Measurements from ENCODE around the gene TIMM29. TPM values are rescaled to one million over a fixed set of nuclear protein-coding genes. Genes with fewer than 3 reads are reported as not detected.

Gene TIMM29
- total and polyA plus RNA-seq, 3 donors from 2014 or later, result 20.2 to 45.7 (median 40.9) TPM

DNA sequence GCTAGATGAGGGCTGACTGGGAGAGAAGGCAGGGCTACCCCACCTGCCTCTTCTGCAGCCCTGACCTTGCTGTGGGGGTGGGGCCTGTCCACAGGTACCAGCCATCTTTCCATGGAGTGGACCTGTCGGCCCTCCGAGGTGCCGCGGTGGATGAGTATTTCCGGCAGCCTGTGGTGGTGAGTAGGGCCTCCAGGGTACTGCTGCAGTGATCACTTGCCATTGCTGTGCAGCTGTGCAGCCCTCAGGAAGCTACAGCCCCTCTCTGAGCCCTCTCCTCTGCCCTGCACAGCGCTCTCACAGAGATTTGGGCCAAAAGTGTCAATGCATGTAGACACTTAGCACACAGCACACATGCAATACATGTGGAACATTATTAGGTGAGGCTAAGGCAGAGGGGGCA is 12.0 kb upstream of the TIMM29 start:
- H3K4me3 ChIP-seq, result no peak overlapping the region
- no peaks in the 10 kb centered on the region for H3K36me3 ChIP-seq (ENCODE audit: low read depth, missing control alignments)
- 96 to 100% methylated on average over 2 to 6 of the region's 6 CpGs for WGBS, 2 donors
- no peaks in the 10 kb centered on the region for H3K27me3 ChIP-seq
- no peaks in the 10 kb centered on the region for H3K4me1 ChIP-seq
- no peak overlapping the region for H3K27ac ChIP-seq
- no peak for TF ChIP-seq POLR2A (IDR thresholded peaks at IDR 0.05)
- TF ChIP-seq, protein P1, sequence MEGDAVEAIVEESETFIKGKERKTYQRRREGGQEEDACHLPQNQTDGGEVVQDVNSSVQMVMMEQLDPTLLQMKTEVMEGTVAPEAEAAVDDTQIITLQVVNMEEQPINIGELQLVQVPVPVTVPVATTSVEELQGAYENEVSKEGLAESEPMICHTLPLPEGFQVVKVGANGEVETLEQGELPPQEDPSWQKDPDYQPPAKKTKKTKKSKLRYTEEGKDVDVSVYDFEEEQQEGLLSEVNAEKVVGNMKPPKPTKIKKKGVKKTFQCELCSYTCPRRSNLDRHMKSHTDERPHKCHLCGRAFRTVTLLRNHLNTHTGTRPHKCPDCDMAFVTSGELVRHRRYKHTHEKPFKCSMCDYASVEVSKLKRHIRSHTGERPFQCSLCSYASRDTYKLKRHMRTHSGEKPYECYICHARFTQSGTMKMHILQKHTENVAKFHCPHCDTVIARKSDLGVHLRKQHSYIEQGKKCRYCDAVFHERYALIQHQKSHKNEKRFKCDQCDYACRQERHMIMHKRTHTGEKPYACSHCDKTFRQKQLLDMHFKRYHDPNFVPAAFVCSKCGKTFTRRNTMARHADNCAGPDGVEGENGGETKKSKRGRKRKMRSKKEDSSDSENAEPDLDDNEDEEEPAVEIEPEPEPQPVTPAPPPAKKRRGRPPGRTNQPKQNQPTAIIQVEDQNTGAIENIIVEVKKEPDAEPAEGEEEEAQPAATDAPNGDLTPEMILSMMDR (IDR thresholded peaks at IDR 0.05), result no peak
- H3K9me3 ChIP-seq, result no peaks in the 10 kb centered on the region
- DNase-seq, result no peak
- intact Hi-C loops (cut with DNase I; ENCODE audit: low total_unique reads), result no loop called here

DNA sequence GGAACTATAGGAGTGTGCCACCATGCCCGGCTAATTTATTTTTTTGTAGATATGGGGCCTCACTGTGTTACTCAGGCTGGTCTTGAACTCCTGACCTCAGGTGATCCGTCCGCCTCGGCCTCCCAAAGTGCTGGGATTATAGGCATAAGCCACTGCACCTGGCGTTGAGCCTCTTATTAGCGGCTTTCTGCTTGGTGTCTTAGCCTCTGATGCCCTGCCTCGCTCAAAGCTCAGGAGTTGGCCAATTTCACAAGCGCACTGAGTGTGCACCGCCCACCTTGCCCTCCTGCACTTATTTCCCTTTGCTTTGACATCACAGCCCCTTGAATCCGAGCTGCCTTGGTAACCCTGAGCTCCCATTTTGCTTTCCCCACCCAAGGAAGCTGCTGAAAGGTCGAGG is 10.3 kb upstream of the TIMM29 start:
- no peaks in the 10 kb centered on the region for H3K36me3 ChIP-seq (ENCODE audit: low read depth, missing control alignments)
- H3K4me1 ChIP-seq, result no peaks in the 10 kb centered on the region
- DNase-seq, result no peak
- no peak overlapping the region for H3K4me3 ChIP-seq
- no peaks in the 10 kb centered on the region for H3K9me3 ChIP-seq
- TF ChIP-seq, protein P1 (IDR thresholded peaks at IDR 0.05), result no peak
- TF ChIP-seq POLR2A (IDR thresholded peaks at IDR 0.05), result no peak
- intact Hi-C loops (cut with DNase I; ENCODE audit: low total_unique reads), result no loop called here
- 91% methylated on average over 11 of the region's 11 CpGs for WGBS, 2 donors
- H3K27me3 ChIP-seq, result no peaks in the 10 kb centered on the region
- H3K27ac ChIP-seq, result no peak overlapping the region

DNA sequence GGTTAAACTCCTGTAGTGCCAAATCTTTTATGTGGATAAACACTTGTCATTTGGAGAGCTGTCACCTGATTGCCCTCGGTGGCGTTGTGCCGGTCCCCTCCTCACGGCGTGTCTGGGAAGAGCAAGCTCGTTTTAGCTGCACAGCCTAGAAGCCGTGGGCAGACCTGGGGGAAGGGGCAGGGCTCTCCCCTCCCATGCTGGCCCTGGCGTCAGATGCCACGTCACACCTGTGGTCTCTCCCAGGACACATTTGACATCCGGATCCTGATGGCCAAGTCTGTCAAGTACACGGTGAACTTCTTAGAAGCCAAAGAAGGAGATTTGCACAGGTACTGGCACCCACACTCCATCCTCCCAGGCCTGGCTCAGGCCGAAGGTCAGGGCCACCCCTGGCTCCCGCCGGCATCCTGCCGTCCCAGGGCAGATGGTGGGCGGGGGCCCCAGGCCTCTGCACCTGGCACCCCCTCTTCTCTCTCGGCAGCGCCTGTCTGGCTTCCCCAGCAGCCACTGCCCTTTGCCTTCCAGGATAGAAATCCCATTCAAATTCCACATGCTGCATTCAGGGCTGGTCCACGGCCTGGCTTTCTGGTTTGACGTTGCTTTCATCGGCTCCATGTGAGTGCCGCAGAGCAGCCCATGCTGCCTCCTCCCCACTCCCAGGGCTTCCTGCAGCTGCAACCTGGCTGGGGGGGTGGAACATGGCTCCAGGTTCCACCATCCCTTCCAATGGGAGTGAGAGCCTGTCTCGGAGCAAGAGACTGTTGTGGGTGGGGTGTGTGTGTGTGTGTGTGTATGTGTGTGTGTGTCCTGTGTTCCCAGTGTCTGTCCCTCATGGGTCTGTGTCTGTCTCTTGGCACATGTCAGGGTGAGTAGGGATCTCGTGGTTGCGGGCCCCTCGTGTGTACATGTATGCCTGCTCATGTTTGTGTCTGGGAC is 9.0 kb upstream of the TIMM29 start:
- 75 to 90% methylated on average over 11 to 26 of the region's 26 CpGs for whole genome bisulfite sequencing, 2 donors
- Histone ChIP-seq H3K36me3 (ENCODE audit: low read depth, missing control alignments) (no peaks in the 10 kb centered on the region), H3K4me1 (no peaks in the 10 kb centered on the region), H3K4me3 (no peak overlapping the region), H3K27me3 (no peaks in the 10 kb centered on the region), H3K9me3 (no peaks in the 10 kb centered on the region), H3K27ac (no peak overlapping the region)
- intact Hi-C loops (cut with DNase I; ENCODE audit: low total_unique reads), result loop anchor here (10.0 kb wide), 1 partner anchor 45 kb away; the partner anchor contains the start of gene CARM1
- DNase-seq, result no peak
- TF ChIP-seq, protein P1 (IDR thresholded peaks at IDR 0.05), result no peak
- TF ChIP-seq POLR2A (IDR thresholded peaks at IDR 0.05), result no peak

DNA sequence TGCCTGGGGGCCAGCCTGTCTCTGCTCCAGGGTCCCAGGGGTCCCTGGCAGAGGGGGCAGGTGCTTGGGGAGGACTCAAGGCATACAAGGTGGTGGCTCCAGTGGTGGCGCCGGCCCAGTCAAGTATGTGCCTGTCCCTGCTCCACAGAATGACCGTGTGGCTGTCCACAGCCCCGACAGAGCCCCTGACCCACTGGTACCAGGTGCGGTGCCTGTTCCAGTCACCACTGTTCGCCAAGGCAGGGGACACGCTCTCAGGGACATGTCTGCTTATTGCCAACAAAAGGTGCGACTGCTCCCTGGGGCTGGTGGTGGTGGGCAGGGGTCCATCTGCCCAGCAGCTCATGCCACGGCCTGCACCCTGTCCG is 8.3 kb upstream of the TIMM29 start:
- intact Hi-C loops (cut with DNase I; ENCODE audit: low total_unique reads), result loop anchor here (10.0 kb wide), 1 partner anchor 45 kb away; the partner anchor contains the start of gene CARM1
- H3K27me3 ChIP-seq, result no peaks in the 10 kb centered on the region
- H3K27ac ChIP-seq, result no peak overlapping the region
- H3K4me1 ChIP-seq, result no peaks in the 10 kb centered on the region
- TF ChIP-seq, protein P1 (IDR thresholded peaks at IDR 0.05), result no peak
- TF ChIP-seq POLR2A (IDR thresholded peaks at IDR 0.05), result no peak
- 84 to 100% methylated on average over 2 to 10 of the region's 10 CpGs for WGBS, 2 donors
- H3K9me3 ChIP-seq, result no peaks in the 10 kb centered on the region
- no peak overlapping the region for H3K4me3 ChIP-seq
- no peaks in the 10 kb centered on the region for H3K36me3 ChIP-seq (ENCODE audit: low read depth, missing control alignments)
- DNase-seq, result no peak

Data from testis (tissue), 3 donors.